Astrocyte (in vitro differentiated cells and primary cell): ENCODE measurements around the gene CCDC136.

Source experiments
- EZH2 ChIP-seq: IDR thresholded peaks from 2 replicates; pipeline ENCODE4 v1.6.1; 2012; ENCODE audit warnings: mild to moderate bottlenecking, low read length, inconsistent platforms; ENCODE audit not compliant: insufficient read depth
- TF ChIP-seq, protein P1 (sequence below): IDR thresholded peaks from 2 replicates; pipeline ENCODE4 v1.5.1; 2011; ENCODE audit warnings: low read depth, mild to moderate bottlenecking, inconsistent platforms, low read length, moderate library complexity; ENCODE audit not compliant: insufficient read depth

DNA sequence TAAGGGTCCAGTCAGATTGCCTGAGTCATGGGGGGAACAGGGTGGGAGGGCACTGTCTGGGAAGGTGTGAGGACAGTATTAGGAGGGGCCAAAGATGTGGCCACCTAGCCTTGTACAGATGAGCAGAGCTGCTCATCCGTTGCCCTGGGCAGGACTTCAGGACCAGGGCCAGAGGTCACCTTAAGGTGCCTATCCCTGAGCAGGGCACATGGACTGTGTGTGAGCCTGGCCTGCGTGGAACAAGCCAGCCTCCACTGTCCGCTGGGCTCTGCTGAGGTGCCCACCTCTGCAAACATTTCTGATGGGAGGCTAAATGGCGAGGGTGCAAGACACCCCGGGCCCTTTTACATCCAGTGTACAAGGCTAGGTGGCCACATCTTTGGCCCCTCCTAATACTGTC lies 12.8 kb upstream of the CCDC136 start:
- TF ChIP-seq, protein P1, sequence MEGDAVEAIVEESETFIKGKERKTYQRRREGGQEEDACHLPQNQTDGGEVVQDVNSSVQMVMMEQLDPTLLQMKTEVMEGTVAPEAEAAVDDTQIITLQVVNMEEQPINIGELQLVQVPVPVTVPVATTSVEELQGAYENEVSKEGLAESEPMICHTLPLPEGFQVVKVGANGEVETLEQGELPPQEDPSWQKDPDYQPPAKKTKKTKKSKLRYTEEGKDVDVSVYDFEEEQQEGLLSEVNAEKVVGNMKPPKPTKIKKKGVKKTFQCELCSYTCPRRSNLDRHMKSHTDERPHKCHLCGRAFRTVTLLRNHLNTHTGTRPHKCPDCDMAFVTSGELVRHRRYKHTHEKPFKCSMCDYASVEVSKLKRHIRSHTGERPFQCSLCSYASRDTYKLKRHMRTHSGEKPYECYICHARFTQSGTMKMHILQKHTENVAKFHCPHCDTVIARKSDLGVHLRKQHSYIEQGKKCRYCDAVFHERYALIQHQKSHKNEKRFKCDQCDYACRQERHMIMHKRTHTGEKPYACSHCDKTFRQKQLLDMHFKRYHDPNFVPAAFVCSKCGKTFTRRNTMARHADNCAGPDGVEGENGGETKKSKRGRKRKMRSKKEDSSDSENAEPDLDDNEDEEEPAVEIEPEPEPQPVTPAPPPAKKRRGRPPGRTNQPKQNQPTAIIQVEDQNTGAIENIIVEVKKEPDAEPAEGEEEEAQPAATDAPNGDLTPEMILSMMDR = no peak
- TF ChIP-seq EZH2 = no peak
